Neutrophil (primary cell): ENCODE results near the gene ARHGAP22.

Experiments used
- H3K27ac ChIP-seq: fragments of 200-600 bp; sonication (generic); 2 replicates; pipeline ENCODE4 v1.5.1; 2016; ENCODE audit warnings: mild to moderate bottlenecking, moderate library complexity
- H3K27me3 ChIP-seq: fragments of 200-600 bp; sonication (generic); 2 replicates; pipeline ENCODE4 v1.6.0; 2016; ENCODE audit warnings: mild to moderate bottlenecking
- H3K36me3 ChIP-seq: fragments of 200-600 bp; sonication (generic); 2 replicates; pipeline ENCODE4 v1.5.1; 2017
- H3K4me1 ChIP-seq, 2 experiments: fragments of 200-600 bp in 1 of 2; sonication (generic) in 1 of 2; 1 replicate in 1 of 2; 2 replicates in 1 of 2; pipeline versions ENCODE4 v1.5.1 to v1.6.1; 2013 to 2016; ENCODE audit warnings: low read depth in 1 of 2, low read length in 1 of 2, mild to moderate bottlenecking in 1 of 2, moderate library complexity in 1 of 2; ENCODE audit not compliant: control insufficient read depth in 1 of 2, insufficient read depth in 1 of 2
- H3K4me3 ChIP-seq, 2 experiments: fragments of 200-600 bp in 1 of 2; sonication (generic) in 1 of 2; 1 replicate in 1 of 2; 2 replicates in 1 of 2; pipeline ENCODE4 v1.5.1; 2013 to 2016; ENCODE audit warnings: low read depth in 1 of 2, low read length in 1 of 2, mild to moderate bottlenecking in 1 of 2, moderate library complexity in 1 of 2
- H3K9me3 ChIP-seq: fragments of 200-600 bp; sonication (generic); 2 replicates; pipeline ENCODE4 v1.5.1; 2016
- CTCF ChIP-seq: fragments of 200-600 bp; sonication (generic); IDR thresholded peaks from 2 replicates; pipeline ENCODE4 v1.5.1; 2016; ENCODE audit warnings: antibody characterized with exemption

The ARHGAP22 gene

GRCh38 chr10:48550071-48550691, 54.7 kb downstream of the ARHGAP22 start:
- H3K4me1 ChIP-seq = no peaks in the 10 kb centered on the region
- no peaks in the 10 kb centered on the region for H3K9me3 ChIP-seq
- no peak for TF ChIP-seq CTCF
- H3K27ac ChIP-seq = no peak overlapping the region
- H3K4me3 ChIP-seq = no peak overlapping the region
- no peaks in the 10 kb centered on the region for H3K36me3 ChIP-seq
- no peaks in the 10 kb centered on the region for H3K27me3 ChIP-seq

- H3K9me3 ChIP-seq = no peaks in the 10 kb centered on the region
- H3K36me3 ChIP-seq = no peaks in the 10 kb centered on the region
- H3K27ac ChIP-seq = no peak overlapping the region
- H3K27me3 ChIP-seq = no peaks in the 10 kb centered on the region
- H3K4me1 ChIP-seq = no peaks in the 10 kb centered on the region
- no peak for TF ChIP-seq CTCF
- H3K4me3 ChIP-seq = no peak overlapping the region
Observed at GRCh38 chr10:48549236-48549635, 55.6 kb downstream of the ARHGAP22 start.

DNA sequence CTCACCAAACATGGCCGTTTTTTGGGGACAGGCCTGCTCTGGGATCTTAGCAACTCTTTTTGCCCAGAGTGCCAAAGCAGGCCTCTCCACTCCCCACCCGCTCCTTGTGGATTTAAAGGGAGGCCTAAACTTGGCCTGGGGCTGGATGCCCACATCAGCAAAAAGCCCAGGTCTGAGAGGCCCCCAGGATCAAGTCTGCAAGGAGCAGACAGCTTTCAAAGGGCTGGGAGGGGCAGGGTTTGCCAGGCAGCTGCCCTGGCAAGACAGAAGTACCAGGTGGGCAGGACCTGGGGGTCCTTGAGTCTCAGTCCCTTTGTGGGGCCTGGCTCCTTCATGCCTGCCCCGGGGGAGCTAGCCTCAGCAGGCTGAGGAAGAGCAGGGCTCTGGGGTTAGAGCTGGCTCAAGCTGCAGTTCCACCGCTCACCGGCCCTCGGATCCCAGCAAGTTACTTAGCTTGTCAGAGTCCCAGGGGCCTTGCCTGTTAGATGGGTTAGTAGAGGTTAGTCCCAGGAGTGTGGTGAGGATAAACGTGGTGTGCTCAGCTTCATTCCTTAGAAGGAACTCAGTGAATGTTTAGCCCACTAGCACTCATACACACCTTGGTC, 56.2 kb downstream of the ARHGAP22 start:
- H3K9me3 ChIP-seq = no peaks in the 10 kb centered on the region
- no peaks in the 10 kb centered on the region for H3K36me3 ChIP-seq
- no peak overlapping the region for H3K27ac ChIP-seq
- H3K4me1 ChIP-seq = no peaks in the 10 kb centered on the region
- no peak overlapping the region for H3K4me3 ChIP-seq
- no peak for TF ChIP-seq CTCF
- H3K27me3 ChIP-seq = no peaks in the 10 kb centered on the region

DNA sequence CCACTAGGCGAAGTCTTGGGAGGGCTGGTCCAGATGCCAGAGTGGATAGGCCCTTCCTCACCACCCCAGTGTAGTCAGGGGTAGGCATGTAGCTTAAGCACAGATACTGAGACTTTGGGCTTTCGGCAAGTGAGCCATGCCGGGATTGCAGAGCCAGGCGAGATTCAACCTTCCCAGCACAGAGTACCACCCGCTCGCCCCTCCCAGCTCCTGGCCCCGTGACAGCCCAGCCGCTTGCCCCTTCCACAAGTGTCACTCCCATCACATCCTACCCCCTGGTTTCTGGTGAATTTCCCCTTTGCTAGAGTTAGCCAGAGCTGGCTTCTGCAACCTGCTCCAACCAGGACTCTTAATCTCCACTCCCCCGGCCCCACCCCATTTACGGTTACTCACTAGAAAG, 56.9 kb downstream of the ARHGAP22 start:
- Histone ChIP-seq H3K27ac (no peak overlapping the region), H3K27me3 (no peaks in the 10 kb centered on the region), H3K4me3 (no peak overlapping the region), H3K9me3 (no peaks in the 10 kb centered on the region), H3K36me3 (no peaks in the 10 kb centered on the region), H3K4me1 (no peaks in the 10 kb centered on the region)
- no peak for TF ChIP-seq CTCF

DNA sequence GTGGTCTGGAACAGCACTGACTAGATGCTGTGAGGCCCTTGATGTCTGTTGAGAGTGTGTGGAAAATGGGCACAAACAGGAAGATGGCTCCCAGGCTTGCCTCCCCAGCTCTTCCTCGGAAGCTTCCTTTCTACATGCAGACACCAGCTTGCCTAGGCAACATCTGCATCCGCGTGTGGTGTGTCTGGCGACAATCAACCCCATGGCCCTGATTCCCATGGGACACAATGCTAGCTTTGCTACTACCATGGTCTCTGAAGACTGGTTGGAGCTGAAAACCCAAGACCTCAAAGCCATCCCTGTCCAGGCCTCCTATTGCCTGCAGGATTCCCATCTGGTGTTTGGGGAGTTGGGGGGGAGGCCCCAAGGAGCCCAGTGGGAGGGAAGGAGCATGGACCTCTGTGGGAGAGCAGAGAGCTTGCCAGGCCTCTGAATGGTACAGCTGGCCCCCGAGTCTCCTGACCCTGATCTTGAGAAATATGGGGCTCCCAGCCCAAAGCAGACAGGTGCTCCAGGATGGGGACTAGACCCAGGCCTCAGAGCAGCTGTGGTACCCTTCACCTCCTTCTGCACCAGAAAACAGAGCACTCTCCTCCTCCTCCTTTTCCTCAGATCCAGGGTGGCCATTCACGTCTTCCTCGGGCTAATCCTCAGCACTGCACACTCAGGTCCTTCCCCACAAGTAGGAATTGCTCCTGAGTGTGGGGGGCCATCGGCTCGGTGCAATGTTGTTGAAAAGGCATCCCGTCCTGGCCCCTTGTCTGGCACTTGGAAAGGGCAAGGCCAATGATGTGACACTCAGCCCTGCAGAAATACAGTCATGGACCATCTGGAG, 57.6 kb downstream of the ARHGAP22 start:
- no peaks in the 10 kb centered on the region for H3K27me3 ChIP-seq
- no peak overlapping the region for H3K4me3 ChIP-seq
- H3K9me3 ChIP-seq = no peaks in the 10 kb centered on the region
- H3K4me1 ChIP-seq = no peaks in the 10 kb centered on the region
- no peak overlapping the region for H3K27ac ChIP-seq
- no peak for TF ChIP-seq CTCF
- no peaks in the 10 kb centered on the region for H3K36me3 ChIP-seq
